ENCODE data around the gene GRK1. TPM values are rescaled to one million over a fixed set of nuclear protein-coding genes. Genes with fewer than 3 reads are reported as not detected.

Gene GRK1
- total and polyA plus RNA-seq, 2 of the 13 experiments (the other 11 are each of a cell fraction or from before 2014, with no cell fraction given) = 0.07 to 0.12 TPM

DNA sequence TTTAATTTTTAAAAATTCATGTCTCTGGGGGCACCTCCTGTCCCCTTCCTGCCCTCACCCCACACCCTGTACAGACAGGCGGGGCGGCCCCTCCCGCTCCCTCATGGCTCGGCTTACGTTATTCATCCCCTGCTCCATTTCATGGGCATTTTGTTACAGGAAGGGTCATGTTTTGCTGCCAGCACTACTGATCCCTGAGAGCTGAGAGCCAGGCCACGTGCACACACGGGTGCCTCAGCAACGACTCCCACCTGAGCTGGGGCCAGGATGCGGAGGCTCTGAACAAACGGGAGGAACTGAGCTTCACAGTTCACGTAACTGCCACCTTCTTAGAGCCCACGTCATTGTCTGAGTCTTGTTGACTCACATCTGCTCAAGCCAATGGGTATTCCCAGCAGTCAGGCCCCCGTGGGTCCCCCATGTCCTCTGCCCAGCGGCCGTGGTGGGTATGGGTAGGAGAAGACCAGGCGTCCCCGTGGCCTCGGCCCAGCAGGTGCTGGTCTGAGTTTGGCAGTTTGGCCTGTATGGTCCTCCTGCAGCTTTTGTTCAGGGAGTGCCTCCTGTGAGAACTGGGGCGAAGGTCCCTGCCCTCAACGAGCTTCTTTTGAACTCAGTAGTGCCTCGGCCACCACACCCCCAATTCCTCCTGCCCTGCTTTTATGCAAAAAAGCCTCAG, 75.6 kb downstream of the GRK1 start:
- Histone ChIP-seq H3K9ac (ENCODE audit: insufficient read depth, low read depth, low read length) (peak overlapping the region; percentile 55), H3K4me3 (replicated peaks in 1 of 3; ENCODE audit: insufficient read depth in 1 of 3, low read depth in 2 of 3, low read length in 3 of 3) (peak overlapping the region in 2 of 3 experiments; percentile 31 to 62; a peak in 3 of 6 replicates), H4K20me1 (ENCODE audit: insufficient read depth, low read length) (no peaks in the 10 kb centered on the region), H3K27me3 (ENCODE audit: control insufficient read depth in 1 of 2, insufficient read depth in 2 of 2, low read length in 2 of 2) (no peaks in the 10 kb centered on the region; a peak in 1 of 5 replicates), H3K27ac (ENCODE audit: extremely low read length, insufficient read depth, low read length) (peak overlapping the region; percentile 58), H3K9me3 (ENCODE audit: low read length) (no peaks in the 10 kb centered on the region), H3K4me2 (ENCODE audit: low read depth, low read length) (peak overlapping the region; percentile 90), H2AFZ (ENCODE audit: low read length) (no peak overlapping the region), H3K4me1 (ENCODE audit: insufficient read depth, low read length) (peaks cover 64% of the 10 kb centered on the region), H3K36me3 (replicated peaks in 1 of 2; ENCODE audit: control insufficient read depth in 1 of 2, insufficient read depth in 2 of 2, low read length in 2 of 2) (no peaks in the 10 kb centered on the region), H3K79me2 (ENCODE audit: insufficient read depth, low read length) (no peaks in the 10 kb centered on the region)
- BruUV-seq (replicated peaks) = TSS peak; percentile 91
- ChIA-PET POLR2A (no interaction called here), CTCF (ENCODE audit: low intra/inter-chr PET ratio, low total read pairs) (no interaction called here)
- FAIRE-seq (no peak), DNase-seq (ENCODE audit: low spot score) (no peak), ATAC-seq (peak; percentile 21)
- WGBS (ENCODE audit: low lambda C conversion rate) = 58% methylated on average over 11 of the region's 21 CpGs
- in situ Hi-C loops (cut with HindIII; ENCODE audit: extremely low pct_ligation_motif_present, low pct_unique_long_range_greater_than_20kb) (no loop called here), intact Hi-C loops (cut with micrococcal nuclease; ENCODE audit: unreplicated experiment) (no loop called here)
- no peak for TF ChIP-seq ZNF24 (IDR thresholded peaks at IDR 0.05)
- TF ChIP-seq ISX (CRISPR knock-in tag; conservative IDR thresholded peaks at IDR 0.05) = no peak
- no peak for TF ChIP-seq ZMAT3 (CRISPR knock-in tag; conservative IDR thresholded peaks at IDR 0.05)
- TF ChIP-seq AGO1 (IDR thresholded peaks at IDR 0.05; ENCODE audit: low read depth, low read length, poor library complexity, severe bottlenecking) = no peak
- TF ChIP-seq SMARCE1 (IDR thresholded peaks at IDR 0.05; ENCODE audit: borderline replicate concordance) = no peak
- peak; percentile 12; the same call in 1 of the 2 replicates for TF ChIP-seq ZFY (CRISPR knock-in tag; IDR thresholded peaks at IDR 0.05)
- TF ChIP-seq NFATC3 (CRISPR knock-in tag; IDR thresholded peaks at IDR 0.05) = no peak
- TF ChIP-seq ZNF143 (CRISPR knock-in tag; IDR thresholded peaks at IDR 0.05) = no peak
- no peak for TF ChIP-seq ZBTB10 (CRISPR knock-in tag; IDR thresholded peaks at IDR 0.05; ENCODE audit: borderline replicate concordance)
- TF ChIP-seq IRF1 (CRISPR knock-in tag; IDR thresholded peaks at IDR 0.05; ENCODE audit: low read depth) = no peak
- TF ChIP-seq, protein P1, sequence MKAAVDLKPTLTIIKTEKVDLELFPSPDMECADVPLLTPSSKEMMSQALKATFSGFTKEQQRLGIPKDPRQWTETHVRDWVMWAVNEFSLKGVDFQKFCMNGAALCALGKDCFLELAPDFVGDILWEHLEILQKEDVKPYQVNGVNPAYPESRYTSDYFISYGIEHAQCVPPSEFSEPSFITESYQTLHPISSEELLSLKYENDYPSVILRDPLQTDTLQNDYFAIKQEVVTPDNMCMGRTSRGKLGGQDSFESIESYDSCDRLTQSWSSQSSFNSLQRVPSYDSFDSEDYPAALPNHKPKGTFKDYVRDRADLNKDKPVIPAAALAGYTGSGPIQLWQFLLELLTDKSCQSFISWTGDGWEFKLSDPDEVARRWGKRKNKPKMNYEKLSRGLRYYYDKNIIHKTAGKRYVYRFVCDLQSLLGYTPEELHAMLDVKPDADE (CRISPR knock-in tag; IDR thresholded peaks at IDR 0.05) = no peak
- TF ChIP-seq, protein P2, sequence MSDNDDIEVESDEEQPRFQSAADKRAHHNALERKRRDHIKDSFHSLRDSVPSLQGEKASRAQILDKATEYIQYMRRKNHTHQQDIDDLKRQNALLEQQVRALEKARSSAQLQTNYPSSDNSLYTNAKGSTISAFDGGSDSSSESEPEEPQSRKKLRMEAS (IDR thresholded peaks at IDR 0.05) = peak; percentile 69
- TF ChIP-seq PHF5A (CRISPR knock-in tag; IDR thresholded peaks at IDR 0.05; ENCODE audit: low read depth, unreplicated experiment) = no peak
- TF ChIP-seq, protein P3, sequence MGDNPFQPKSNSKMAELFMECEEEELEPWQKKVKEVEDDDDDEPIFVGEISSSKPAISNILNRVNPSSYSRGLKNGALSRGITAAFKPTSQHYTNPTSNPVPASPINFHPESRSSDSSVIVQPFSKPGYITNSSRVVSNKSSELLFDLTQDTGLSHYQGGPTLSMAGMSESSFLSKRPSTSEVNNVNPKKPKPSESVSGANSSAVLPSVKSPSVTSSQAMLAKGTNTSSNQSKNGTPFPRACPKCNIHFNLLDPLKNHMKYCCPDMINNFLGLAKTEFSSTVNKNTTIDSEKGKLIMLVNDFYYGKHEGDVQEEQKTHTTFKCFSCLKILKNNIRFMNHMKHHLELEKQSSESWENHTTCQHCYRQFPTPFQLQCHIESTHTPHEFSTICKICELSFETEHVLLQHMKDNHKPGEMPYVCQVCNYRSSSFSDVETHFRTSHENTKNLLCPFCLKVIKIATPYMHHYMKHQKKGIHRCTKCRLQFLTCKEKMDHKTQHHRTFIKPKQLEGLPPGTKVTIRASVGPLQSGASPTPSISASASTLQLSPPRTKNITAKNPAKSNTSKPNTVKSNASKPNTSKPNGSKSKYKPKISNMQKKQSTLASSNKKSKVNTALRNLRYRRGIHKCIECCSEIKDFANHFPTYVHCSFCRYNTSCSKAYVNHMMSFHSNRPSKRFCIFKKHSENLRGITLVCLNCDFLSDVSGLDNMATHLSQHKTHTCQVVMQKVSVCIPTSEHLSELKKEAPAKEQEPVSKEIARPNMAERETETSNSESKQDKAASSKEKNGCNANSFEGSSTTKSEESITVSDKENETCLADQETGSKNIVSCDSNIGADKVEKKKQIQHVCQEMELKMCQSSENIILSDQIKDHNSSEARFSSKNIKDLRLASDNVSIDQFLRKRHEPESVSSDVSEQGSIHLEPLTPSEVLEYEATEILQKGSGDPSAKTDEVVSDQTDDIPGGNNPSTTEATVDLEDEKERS (CRISPR knock-in tag; IDR thresholded peaks at IDR 0.05) = no peak
- no peak for TF ChIP-seq FLYWCH1 (CRISPR knock-in tag; IDR thresholded peaks at IDR 0.05)
- no peak for TF ChIP-seq KDM5A (IDR thresholded peaks at IDR 0.05; ENCODE audit: borderline replicate concordance, low read length)
- no peak for TF ChIP-seq ZSCAN9 (CRISPR knock-in tag; IDR thresholded peaks at IDR 0.05; ENCODE audit: borderline replicate concordance)

Measured in HepG2 (cell line).